ENCODE results near the gene HS6ST1.

The HS6ST1 gene

DNA sequence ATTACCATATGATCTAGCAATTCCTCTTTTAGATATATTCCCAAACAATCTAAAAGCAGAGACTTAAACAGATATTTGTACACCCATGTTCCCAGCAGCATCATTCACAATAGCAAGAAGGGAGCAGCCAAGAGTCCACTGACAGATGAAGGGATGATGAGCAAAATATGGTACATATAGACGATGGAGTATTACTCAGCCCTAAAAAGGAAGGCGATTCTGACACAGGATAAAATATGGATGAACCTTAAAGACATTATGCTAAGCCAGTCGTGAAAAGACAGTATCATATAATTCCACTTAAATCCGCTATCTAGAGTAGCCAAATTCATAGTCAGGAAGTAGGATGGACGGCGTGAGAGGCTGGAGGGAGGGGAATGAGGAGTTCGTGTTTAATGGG is 20.4 kb downstream of the HS6ST1 start:
- DNase-seq = no peak

- DNase-seq = no peak
Observed at GRCh38 chr2:128293870-128294455, 24.7 kb downstream of the HS6ST1 start.

- DNase-seq = no peak
Observed at GRCh38 chr2:128293426-128293755, 25.3 kb downstream of the HS6ST1 start.

DNA sequence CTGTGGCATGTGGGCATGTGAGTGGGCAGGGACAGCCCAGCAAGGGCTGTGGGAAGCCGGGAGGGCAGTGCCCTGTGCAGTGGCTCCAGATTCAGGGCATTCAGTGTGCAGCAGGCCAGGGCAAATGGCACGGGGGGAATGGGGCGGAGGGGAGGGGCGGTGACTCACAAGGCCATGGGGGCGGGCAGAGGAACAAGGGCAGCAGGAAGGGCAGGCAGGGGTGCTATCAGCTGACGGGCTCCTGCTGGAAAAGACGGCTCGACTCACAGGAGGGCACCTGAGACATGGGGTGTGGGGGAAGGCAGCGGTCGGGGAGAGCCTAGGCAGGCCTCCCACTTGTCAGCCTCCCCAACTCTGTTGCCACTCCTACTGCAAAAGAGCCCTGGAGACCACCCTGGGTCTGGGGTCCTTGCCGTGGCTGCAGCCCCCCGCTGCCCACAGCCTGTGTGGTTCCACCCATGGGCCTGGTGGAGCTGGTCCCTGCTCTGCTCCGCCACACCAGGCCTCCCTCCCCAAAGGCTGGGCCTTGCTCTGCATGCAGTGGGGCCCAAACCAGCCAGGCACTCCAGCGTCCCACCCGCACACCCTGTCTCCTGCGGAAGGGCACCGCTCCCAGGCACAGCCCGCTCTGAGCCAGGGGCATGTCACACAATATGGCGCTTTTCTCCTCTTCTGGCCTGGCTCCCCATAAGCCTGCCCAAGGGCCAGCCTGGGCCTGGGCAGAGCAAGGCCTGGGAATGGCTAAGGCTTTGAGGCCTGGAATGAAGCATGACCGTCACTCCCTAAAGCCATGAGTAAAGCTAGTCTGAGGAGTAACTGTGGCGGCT is 25.9 kb downstream of the HS6ST1 start:
- DNase-seq = no peak

DNA sequence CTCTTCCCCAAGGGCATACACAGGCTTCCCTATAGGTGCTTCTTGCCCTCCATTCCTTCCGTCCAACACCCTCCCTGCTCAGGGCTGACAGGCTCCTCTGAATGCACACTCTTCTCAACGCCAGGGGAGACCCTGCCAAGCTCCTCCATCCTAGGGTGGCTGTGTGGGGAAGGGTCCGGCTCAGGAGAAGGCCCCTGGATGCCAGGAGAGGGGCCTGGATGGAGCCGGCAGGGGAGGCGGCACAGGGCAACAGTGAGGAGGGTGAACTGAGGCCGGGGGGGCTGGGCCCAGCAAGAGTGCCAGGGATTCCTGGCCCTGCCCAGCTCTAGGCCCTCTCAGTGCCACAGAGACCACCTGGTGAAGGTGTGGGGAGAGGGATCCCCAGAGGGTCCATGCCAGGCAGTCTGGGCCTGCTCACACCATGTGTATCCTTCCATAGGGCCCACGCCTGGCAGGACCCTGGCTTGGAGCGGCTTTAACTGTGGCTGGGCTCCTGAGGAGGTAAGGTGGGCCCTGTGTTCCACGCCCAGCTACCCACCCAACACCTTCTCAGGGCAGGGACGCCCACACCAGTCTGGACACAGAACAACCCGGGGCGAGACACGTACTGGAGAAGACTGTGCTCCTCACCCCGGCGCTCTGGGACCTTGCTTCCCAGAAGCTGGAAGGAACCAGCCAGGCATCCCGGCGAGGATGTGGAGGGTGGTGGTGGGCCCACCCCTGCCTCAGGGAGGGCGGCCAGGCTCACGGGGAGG is 26.6 kb downstream of the HS6ST1 start:
- no peak for DNase-seq

DNA sequence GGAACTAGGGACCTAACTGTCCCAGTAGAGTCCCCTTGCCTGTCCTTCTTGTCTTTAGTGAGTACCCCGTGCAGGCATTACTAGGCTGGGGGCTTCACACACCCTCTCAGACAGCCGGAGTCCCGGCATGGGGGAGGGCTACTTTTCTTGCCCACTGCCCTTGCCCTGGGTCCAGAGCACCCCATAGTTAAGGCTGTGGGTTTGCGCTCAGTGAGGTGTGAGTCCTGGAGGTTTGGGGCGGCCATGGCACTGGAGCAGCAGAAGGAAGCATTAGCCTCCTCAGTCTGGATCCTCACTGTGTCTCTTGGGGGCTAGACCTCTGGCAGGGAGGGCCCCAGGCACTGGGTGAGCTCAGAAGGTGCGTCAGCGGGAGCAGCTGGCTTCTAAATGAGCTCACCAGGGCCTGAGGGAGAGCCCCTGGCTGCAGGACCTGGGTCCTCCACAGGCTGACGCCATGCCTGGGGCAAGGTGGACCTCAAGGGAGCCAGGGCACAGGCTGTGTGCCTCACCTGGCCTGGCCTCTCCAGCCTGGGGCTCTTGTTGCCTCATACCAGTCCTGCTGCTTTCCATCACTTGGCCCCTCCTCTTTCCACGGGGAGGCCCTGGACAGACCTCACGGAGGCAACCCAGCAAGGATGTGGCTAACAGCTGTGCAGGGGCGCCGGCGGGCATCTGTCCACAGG is 27.4 kb downstream of the HS6ST1 start:
- no peak for DNase-seq

DNA sequence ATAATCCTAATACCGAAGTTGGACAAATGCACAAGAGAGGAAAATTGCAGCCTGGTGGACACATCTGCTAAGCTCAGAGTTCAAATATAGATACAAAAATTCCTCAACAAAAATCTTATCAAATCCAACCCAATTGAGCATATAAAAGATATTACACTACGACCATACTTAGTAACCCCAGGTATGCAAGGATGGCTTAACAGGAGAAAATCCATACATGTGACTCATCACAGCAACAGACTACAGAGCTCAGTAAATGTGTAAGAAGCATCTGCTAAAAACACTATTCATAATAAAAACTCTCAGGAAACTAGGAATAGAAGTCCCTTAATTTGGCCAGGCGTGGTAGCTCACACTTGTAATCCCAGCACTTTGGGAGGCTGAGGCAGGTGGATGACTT is 28.3 kb downstream of the HS6ST1 start:
- DNase-seq = no peak

DNA sequence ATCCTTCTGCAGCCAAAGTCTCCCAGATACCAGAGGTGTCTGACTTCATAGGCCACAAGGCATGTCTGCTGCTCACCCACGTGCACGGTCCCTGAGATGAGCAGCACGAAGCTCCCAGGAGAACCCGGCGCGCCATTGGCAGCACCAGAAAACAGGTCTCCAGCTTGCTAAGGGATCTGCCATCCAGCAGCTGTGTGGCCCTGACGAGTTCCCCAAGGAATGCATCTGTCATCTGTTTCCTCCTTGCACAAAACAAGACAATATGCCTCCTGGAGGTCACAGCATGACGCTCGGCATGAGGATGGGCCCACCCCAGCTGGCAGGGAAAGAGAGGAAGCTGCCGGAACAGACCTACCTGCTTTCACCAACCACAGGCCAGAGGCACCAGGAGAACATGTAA is 29.2 kb downstream of the HS6ST1 start:
- DNase-seq = no peak

GRCh38 chr2:128288781-128289180 is 29.9 kb downstream of the HS6ST1 start:
- no peak for DNase-seq

DNA sequence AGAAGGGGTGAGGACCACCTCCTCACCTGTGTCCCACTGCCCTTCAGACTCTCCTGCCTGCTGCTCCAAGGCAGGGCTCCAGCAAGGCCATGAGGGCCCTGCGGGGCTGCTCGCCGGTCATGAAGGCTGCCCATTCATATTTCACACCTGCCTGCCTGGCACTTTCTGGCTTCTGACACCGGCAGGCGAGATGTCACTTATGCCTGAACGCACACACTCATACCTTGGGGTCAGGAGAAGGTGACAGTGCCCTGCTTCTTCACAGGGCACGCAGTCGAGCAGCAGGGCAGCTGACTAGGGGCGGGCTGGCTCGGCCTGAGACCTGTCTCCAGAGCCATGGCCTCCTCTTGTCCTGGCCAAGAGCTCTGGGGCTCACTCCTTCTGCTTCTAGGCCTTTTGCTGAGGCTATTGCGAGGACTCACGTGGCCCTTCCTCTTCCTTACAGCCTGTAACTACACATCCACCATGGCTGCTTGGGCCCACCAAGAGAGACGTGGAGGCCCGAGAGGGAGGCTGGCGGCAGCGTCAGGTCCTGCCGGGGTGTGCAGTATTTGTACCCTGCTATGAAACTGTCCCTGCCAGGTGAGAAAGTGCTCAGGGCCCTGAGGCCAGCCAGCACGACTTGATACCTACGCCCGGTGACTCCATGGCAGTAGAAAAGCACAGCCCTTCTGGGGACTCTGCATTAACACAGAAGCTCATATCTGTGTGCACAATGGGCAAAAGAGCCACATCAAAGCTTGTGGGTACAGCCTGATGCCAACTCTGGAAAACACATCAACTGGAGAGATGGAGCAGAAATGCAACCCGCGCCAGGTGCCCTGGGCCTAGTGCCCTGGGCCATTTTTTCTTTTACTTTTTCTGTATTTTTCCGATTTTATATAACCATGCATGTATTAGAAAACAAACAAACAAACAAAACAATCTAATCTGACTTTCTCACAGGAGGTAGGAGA is 30.6 kb downstream of the HS6ST1 start:
- no peak for DNase-seq

GRCh38 chr2:128286905-128287779 is 31.5 kb downstream of the HS6ST1 start:
- no peak for DNase-seq

- no peak for DNase-seq
Observed at GRCh38 chr2:128286011-128286721, 32.5 kb downstream of the HS6ST1 start.

- no peak for DNase-seq
Observed at GRCh38 chr2:128285329-128285931, 33.2 kb downstream of the HS6ST1 start.

DNA sequence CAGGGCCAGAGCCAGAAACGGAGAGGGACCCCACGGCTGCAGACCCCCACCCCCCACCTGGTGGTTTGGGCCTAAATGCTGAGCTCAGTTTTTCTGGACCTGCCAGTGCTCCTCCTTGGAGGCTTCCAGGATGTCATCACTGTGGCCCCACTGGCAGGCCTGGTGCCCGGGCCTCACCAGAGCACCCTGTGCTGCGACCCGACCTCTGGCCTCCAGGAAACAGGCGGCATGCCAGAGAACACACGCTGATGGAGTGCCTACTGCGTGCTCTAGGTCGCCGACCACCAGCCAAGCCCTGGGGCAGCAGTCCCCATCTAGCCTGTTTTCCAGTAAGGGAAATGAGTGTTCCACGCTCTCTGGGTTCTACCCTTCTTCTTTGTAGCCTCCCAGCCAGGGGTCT is 33.8 kb downstream of the HS6ST1 start:
- no peak for DNase-seq

- DNase-seq = no peak
Observed at GRCh38 chr2:128284037-128284441, 34.6 kb downstream of the HS6ST1 start.

DNA sequence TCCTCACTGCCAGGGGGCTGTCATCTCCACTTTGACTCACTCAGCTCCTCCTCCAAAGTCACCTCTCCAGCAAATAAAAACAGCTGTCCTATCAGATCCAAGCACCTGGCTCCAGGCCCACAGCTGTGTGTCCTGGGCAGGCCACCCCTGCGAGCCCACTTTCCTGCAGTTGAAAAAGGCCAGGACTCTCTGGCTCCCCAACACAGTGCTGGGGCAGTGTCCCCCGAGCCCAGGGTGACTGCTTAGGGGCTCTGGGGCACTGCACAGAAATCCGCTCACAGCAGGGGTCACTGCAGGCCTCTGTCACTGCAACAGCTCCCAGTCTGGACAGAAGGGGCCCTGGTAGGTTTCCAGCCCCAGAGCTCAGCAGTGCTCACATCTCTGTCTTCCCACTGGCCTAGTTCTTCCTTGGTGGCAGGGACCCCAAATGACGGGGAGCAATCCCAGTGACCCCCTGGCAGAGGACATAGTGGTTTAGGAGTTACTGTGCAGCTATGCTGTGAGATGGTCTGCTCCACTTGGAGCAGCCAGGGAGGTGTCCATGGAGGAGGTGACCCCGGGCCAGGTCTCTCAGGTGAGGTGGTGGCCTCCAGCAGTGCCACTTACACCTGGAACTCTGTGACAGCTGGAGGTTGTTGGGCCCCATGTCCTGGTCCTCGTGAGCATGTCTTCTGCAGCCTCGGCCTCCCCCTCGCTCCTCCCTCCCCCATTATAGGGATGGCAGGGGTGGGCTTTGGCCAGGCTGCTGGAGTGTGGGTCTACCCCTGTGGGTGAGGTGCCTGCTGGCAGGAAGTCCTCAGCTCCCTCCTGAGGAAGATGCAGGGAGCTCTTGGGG is 35.5 kb downstream of the HS6ST1 start:
- DNase-seq = no peak

GRCh38 chr2:128282246-128282975 is 36.3 kb downstream of the HS6ST1 start:
- DNase-seq = no peak

DNA sequence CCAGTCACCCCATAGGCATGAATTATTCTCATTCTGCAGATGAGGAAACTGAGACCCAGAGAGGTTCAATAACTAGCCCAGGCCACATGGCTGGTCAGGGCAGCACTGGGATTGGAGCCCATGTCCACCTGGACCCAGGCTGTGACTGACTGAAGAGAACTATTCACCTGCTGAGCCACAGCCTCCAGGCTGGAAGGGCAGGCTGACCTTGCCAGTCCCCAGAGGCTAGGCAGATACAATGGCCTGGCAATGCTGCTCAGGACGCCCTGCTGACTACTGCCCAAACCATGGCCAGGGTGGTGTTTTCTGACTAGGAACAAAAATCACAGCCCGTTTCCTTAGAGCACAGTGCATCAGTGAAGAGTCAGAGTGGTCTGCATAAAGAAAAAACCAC is 36.8 kb downstream of the HS6ST1 start:
- DNase-seq = no peak

All from activated CD4-positive, alpha-beta T cell treated with anti-CD3 and anti-CD28 coated beads, Interleukin-2, amount 50 U/mL, for 4 hours (primary cell).